GM12801 (cell line): ENCODE results near the gene TMEM11.

ENCODE experiments used
- CTCF ChIP-seq: IDR thresholded peaks from one replicate; pipeline ENCODE4 v1.5.1; 2011; ENCODE audit warnings: control low read depth; ENCODE audit not compliant: insufficient read length; ENCODE audit errors: extremely low read depth

TMEM11 gene

GRCh38 chr17:21240369-21241055 lies 26.6 kb upstream of the TMEM11 start:
- no peak for TF ChIP-seq CTCF

- TF ChIP-seq CTCF: no peak
Observed at GRCh38 chr17:21239680-21240368, 25.9 kb upstream of the TMEM11 start.

- no peak for TF ChIP-seq CTCF
Observed at GRCh38 chr17:21235921-21236320, 22.0 kb upstream of the TMEM11 start.

GRCh38 chr17:21233581-21234347 lies 19.8 kb upstream of the TMEM11 start:
- TF ChIP-seq CTCF: no peak

- no peak for TF ChIP-seq CTCF
Observed at GRCh38 chr17:21232033-21232749, 18.2 kb upstream of the TMEM11 start.

GRCh38 chr17:21231533-21231932 lies 17.6 kb upstream of the TMEM11 start:
- no peak for TF ChIP-seq CTCF

- TF ChIP-seq CTCF: no peak
Observed at GRCh38 chr17:21228845-21229244, 14.9 kb upstream of the TMEM11 start.
